ENCODE measurements around the gene HIVEP3. TPM values are rescaled to one million over a fixed set of nuclear protein-coding genes. Genes with fewer than 3 reads are reported as not detected.
A peak's percentile ranks its signal among the peaks of the same experiment; 100 is the strongest.

The HIVEP3 gene
- total RNA-seq, 1 experiment from 2014 or later = 1.4 TPM

GRCh38 chr1:41902664-41903063 is 16.1 kb downstream of the HIVEP3 start:
- Mint-ChIP-seq H3K4me3 (no peak overlapping the region), H3K27me3 (ENCODE audit: low read depth) (no peaks in the 10 kb centered on the region), H3K9me3 (no peaks in the 10 kb centered on the region; a peak in 1 of 5 replicates), H3K27ac (peak overlapping the region in 1 of 3 experiments; percentile 73; a peak in 1 of 7 replicates), H3K36me3 (ENCODE audit: insufficient read depth in 1 of 3, low read depth in 3 of 3) (no peaks in the 10 kb centered on the region), H3K4me1 (peaks cover 10 to 21% of the 10 kb centered on the region in 2 experiments)
- Histone ChIP-seq H4K8ac (replicated peaks; ENCODE audit: insufficient read length, low read depth, low read length) (no peak overlapping the region), H2BK20ac (ENCODE audit: low read depth, low read length, poor library complexity, severe bottlenecking) (no peak overlapping the region), H3K9me3 (ENCODE audit: control insufficient read depth, low read depth, low read length) (no peaks in the 10 kb centered on the region), H4K91ac (ENCODE audit: insufficient read length, low read depth, low read length) (no peak overlapping the region), H3K23ac (ENCODE audit: insufficient read length, low read depth, low read length) (no peak overlapping the region), H3K27me3 (ENCODE audit: insufficient read depth, low read length) (no peaks in the 10 kb centered on the region), H3K4ac (ENCODE audit: low read depth, low read length) (no peak overlapping the region), H3K14ac (ENCODE audit: insufficient read depth, low read length) (no peak overlapping the region), H3K4me2 (ENCODE audit: insufficient read depth, insufficient read length, low read length) (no peak overlapping the region), H2BK5ac (ENCODE audit: insufficient read length, low read length) (no peak overlapping the region), H3K23me2 (ENCODE audit: insufficient read length, low read depth, low read length, poor library complexity, severe bottlenecking) (no peaks in the 10 kb centered on the region), H3T11ph (ENCODE audit: low read length) (no peak overlapping the region), H4K5ac (ENCODE audit: insufficient read length, low read depth, low read length) (no peak overlapping the region), H3K79me1 (ENCODE audit: insufficient read depth, low read depth, low read length, poor library complexity, severe bottlenecking) (no peaks in the 10 kb centered on the region), H2BK12ac (ENCODE audit: insufficient read length, low read depth, low read length) (no peak overlapping the region), H2AFZ (ENCODE audit: low read length) (no peak overlapping the region), H2BK120ac (ENCODE audit: low read depth, low read length, poor library complexity, severe bottlenecking) (no peak overlapping the region), H2BK15ac (ENCODE audit: low read depth, low read length) (no peak overlapping the region), H3K56ac (ENCODE audit: insufficient read length, low read depth, low read length) (no peak overlapping the region), H3K79me2 (ENCODE audit: insufficient read depth, low read length) (no peaks in the 10 kb centered on the region), H3K4me1 (ENCODE audit: insufficient read depth, low read length) (no peaks in the 10 kb centered on the region; the same call in 1 of the 2 replicates), H4K20me1 (ENCODE audit: control insufficient read depth, insufficient read depth, insufficient read length) (no peaks in the 10 kb centered on the region), H3K27ac (ENCODE audit: insufficient read length, low read depth, low read length) (no peak overlapping the region), H2AK5ac (ENCODE audit: insufficient read length, low read length) (no peak overlapping the region), H3K18ac (ENCODE audit: insufficient read length, low read depth, low read length) (no peak overlapping the region), H3K9ac (ENCODE audit: extremely low read depth, insufficient read length, low read length) (no peak overlapping the region)
- WGBS (ENCODE audit: extremely low coverage, insufficient read length, low lambda C conversion rate) = no CpG with 5 or more reads among the region's 9 CpGs
- no peak for DNase-seq
- TF ChIP-seq CTCF (conservative IDR thresholded peaks at IDR 0.05) = no peak

Measured in H9 (cell line).